HepG2 (cell line): ENCODE data around the gene EFNA4. TPM values are rescaled to one million over a fixed set of nuclear protein-coding genes. Genes with fewer than 3 reads are reported as not detected.

ENCODE experiments used
- ATAC-seq: fragments of 200-7000 bp; cut with Tn5 transposase; 3 replicates; pipeline ENCODE4 v1.9.1; 2020; ENCODE audit warnings: mild to moderate bottlenecking, moderate library complexity
- BruUV-seq: library from RNA; stranded (reverse); fragments of 400-500 nt; replicated peaks from 2 replicates; lab custom pipeline; 2021; lab: Mats Ljungman, UMichigan
- CTCF ChIA-PET: fragments of 300-600 bp; formaldehyde crosslinking; extraction: SDS; loops from one replicate; lab custom pipeline; 2021; ENCODE audit warnings: low total read pairs, inconsistent platforms, low intra/inter-chr PET ratio; lab: Yijun Ruan, JAX
- POLR2A ChIA-PET: fragments of 350-600 bp; sonication (Branson Sonifier 250); formaldehyde crosslinking; loops from one replicate; lab custom pipeline; 2020; ENCODE audit warnings: antibody characterized with exemption, inconsistent platforms; lab: Yijun Ruan, JAX
- DNase-seq: peaks from one replicate; pipeline ENCODE4 v3.0.0-alpha.2; 2015; ENCODE audit warnings: low spot score
- FAIRE-seq: peaks from 3 replicates; lab custom pipeline; 2011; peaks lifted over from hg19 to GRCh38; lab: Jason Lieb, UNC
- H2AFZ ChIP-seq: one replicate; pipeline ENCODE4 v1.6.1; 2011; ENCODE audit warnings: low read length, inconsistent platforms
- H3K27ac ChIP-seq: fragments of 300-600 bp; 3 replicates; pipeline ENCODE4 v1.8.0; 2011; ENCODE audit warnings: mixed run types, mild to moderate bottlenecking, mixed read lengths, low read length, inconsistent platforms; ENCODE audit not compliant: insufficient read depth; ENCODE audit errors: extremely low read length
- H3K27me3 ChIP-seq, 2 experiments: fragments of 200-600 bp in 1 of 2; 2 replicates in 1 of 2; 3 replicates in 1 of 2; pipeline versions ENCODE4 v1.6.0 to v1.8.0; 2011; ENCODE audit warnings: low read length in 2 of 2, mild to moderate bottlenecking in 2 of 2, moderate library complexity in 2 of 2, inconsistent platforms in 1 of 2; ENCODE audit not compliant: insufficient read depth in 2 of 2, control insufficient read depth in 1 of 2
- H3K36me3 ChIP-seq, 2 experiments: fragments of 200-600 bp in 1 of 2; replicated peaks in 1 of 2; 2 replicates in 1 of 2; 3 replicates in 1 of 2; pipeline versions ENCODE4 v1.5.1 to v1.8.0; 2011; ENCODE audit warnings: low read length in 2 of 2, inconsistent platforms in 1 of 2; ENCODE audit not compliant: insufficient read depth in 2 of 2, control insufficient read depth in 1 of 2
- H3K4me1 ChIP-seq: 2 replicates; pipeline ENCODE4 v1.5.1; 2012; ENCODE audit warnings: low read length, inconsistent platforms; ENCODE audit not compliant: insufficient read depth
- H3K4me2 ChIP-seq: 2 replicates; pipeline ENCODE4 v1.6.0; 2011; ENCODE audit warnings: low read depth, low read length, inconsistent platforms
- H3K4me3 ChIP-seq, 3 experiments: fragments of 200-600 bp in 1 of 3; sonication (generic), shearing (Covaris generic) in 1 of 3; replicated peaks in 1 of 3; 2 replicates each; pipeline ENCODE4 v1.5.1; 2011 to 2016; ENCODE audit warnings: low read length in 3 of 3, inconsistent platforms in 2 of 3, low read depth in 2 of 3, mild to moderate bottlenecking in 2 of 3, control low read depth in 1 of 3, mixed read lengths in 1 of 3; ENCODE audit not compliant: insufficient read depth in 1 of 3
- H3K79me2 ChIP-seq: one replicate; pipeline ENCODE4 v1.6.1; 2011; ENCODE audit warnings: low read length, inconsistent platforms; ENCODE audit not compliant: insufficient read depth
- H3K9ac ChIP-seq: 2 replicates; pipeline ENCODE4 v1.6.0; 2011; ENCODE audit warnings: mild to moderate bottlenecking, low read depth, low read length, inconsistent platforms; ENCODE audit not compliant: insufficient read depth
- H3K9me3 ChIP-seq: 2 replicates; pipeline ENCODE4 v1.5.1; 2012; ENCODE audit warnings: mild to moderate bottlenecking, low read length
- H4K20me1 ChIP-seq: 2 replicates; pipeline ENCODE4 v1.6.0; 2011; ENCODE audit warnings: inconsistent platforms, mild to moderate bottlenecking, low read length, moderate library complexity; ENCODE audit not compliant: insufficient read depth
- ARNT2 ChIP-seq: sonication (generic); formaldehyde crosslinking; IDR thresholded peaks from 2 replicates; pipeline ENCODE4 v1.8.0; 2022; ENCODE audit warnings: mild to moderate bottlenecking, low read depth, missing genetic modification reagents, moderate library complexity
- CBX2 ChIP-seq, 2 experiments: fragments of 200-600 bp in 1 of 2; sonication (generic); formaldehyde crosslinking in 1 of 2; IDR thresholded peaks; 2 replicates each; pipeline versions ENCODE4 v1.7.0 to v1.8.1; 2018 to 2022; ENCODE audit warnings: low read depth in 2 of 2, low read length in 1 of 2, mild to moderate bottlenecking in 1 of 2, missing genetic modification reagents in 1 of 2
- EED ChIP-seq: sonication (generic); formaldehyde crosslinking; IDR thresholded peaks from 2 replicates; pipeline ENCODE4 v1.5.0; 2020; ENCODE audit warnings: mild to moderate bottlenecking, missing genetic modification reagents
- KMT2B ChIP-seq: IDR thresholded peaks from 2 replicates; pipeline ENCODE4 v1.6.1; 2016; ENCODE audit warnings: missing genetic modification reagents, missing compliant biosample characterization
- NCOA1 ChIP-seq: sonication (generic); formaldehyde crosslinking; IDR thresholded peaks from 2 replicates; pipeline ENCODE4 v1.9.0; 2021; ENCODE audit warnings: missing genetic modification reagents
- NFE2L1 ChIP-seq: sonication (generic); formaldehyde crosslinking; IDR thresholded peaks from 2 replicates; pipeline ENCODE4 v1.4.0; 2020; ENCODE audit warnings: missing genetic modification reagents, mild to moderate bottlenecking, borderline replicate concordance
- NPAS2 ChIP-seq: sonication (generic); formaldehyde crosslinking; IDR thresholded peaks from 2 replicates; pipeline ENCODE4 v1.8.0; 2022; ENCODE audit warnings: mild to moderate bottlenecking, missing genetic modification reagents, borderline replicate concordance
- YEATS4 ChIP-seq: sonication (generic); formaldehyde crosslinking; IDR thresholded peaks from 2 replicates; pipeline ENCODE4 v1.4.0; 2020; ENCODE audit warnings: missing genetic modification reagents, borderline replicate concordance
- ZKSCAN5 ChIP-seq: sonication (generic); formaldehyde crosslinking; IDR thresholded peaks from 2 replicates; pipeline ENCODE4 v1.5.1; 2020; ENCODE audit warnings: mild to moderate bottlenecking, missing genetic modification reagents
- ZNF253 ChIP-seq: sonication (generic); formaldehyde crosslinking; IDR thresholded peaks from 2 replicates; pipeline ENCODE4 v1.8.0; 2022; ENCODE audit warnings: mild to moderate bottlenecking, missing genetic modification reagents, borderline replicate concordance
- ZNF282 ChIP-seq: fragments of 450-650 bp; IDR thresholded peaks from 2 replicates; pipeline ENCODE4 v1.6.1; 2018; ENCODE audit not compliant: partially characterized antibody
- ZNF33A ChIP-seq: sonication (generic); formaldehyde crosslinking; IDR thresholded peaks from 2 replicates; pipeline ENCODE4 v1.5.1; 2020; ENCODE audit warnings: missing genetic modification reagents, mild to moderate bottlenecking, moderate library complexity, borderline replicate concordance
- WGBS: methylation state at CpG from one replicate; pipeline ENCODE4 v1.1.6; 2017; ENCODE audit warnings: low lambda C conversion rate; 5-methylcytosine and 5-hydroxymethylcytosine counted together
- in situ Hi-C: cut with HindIII; loops from 2 replicates; pipeline ENCODE4 v1.10.0; 2017; ENCODE audit warnings: low pct_unique_long_range_greater_than_20kb; ENCODE audit not compliant: extremely low pct_ligation_motif_present
- intact Hi-C: fragments of 100-400 bp; cut with micrococcal nuclease; formaldehyde crosslinking; loops from one replicate; pipeline ENCODE4 v1.10.0; 2022; ENCODE audit not compliant: unreplicated experiment
- polyA plus RNA-seq, 8 experiments: library from polyadenylated mRNA; depleted of rRNA in 3 of 8; stranded (reverse) in 7 of 8; unstranded in 1 of 8; fragments of >200 nt; fragmentation: Illumina TruSeq in 4 of 8; extraction: Trizol in 4 of 8; gene quantifications; 2 replicates each; pipeline versions ENCODE4 v1.2.1 to v1.2.3, GENCODE V29; 2011 to 2016; ENCODE audit warnings: low read depth in 4 of 8, missing spikeins in 1 of 8, mixed read lengths in 1 of 8; ENCODE audit not compliant: insufficient read depth in 1 of 8
- total RNA-seq, 5 experiments: library from RNA; depleted of rRNA; stranded (reverse); fragments of >200 nt; fragmentation: Illumina TruSeq; extraction: Trizol; gene quantifications; 2 replicates each; pipeline ENCODE4 v1.2.3, GENCODE V29; 2016; ENCODE audit warnings: low read depth in 1 of 5
- TF ChIP-seq, protein P1 (sequence below), 2 experiments: fragments of 450-650 bp in 1 of 2; sonication (generic) in 1 of 2; formaldehyde crosslinking; IDR thresholded peaks; 2 replicates each; pipeline versions ENCODE4 v1.5.0 to v1.8.0; 2020 to 2022; ENCODE audit warnings: mild to moderate bottlenecking in 1 of 2, missing genetic modification reagents in 1 of 2
- TF ChIP-seq, protein P2 (sequence below): sonication (generic); formaldehyde crosslinking; IDR thresholded peaks from 2 replicates; pipeline ENCODE4 v1.5.0; 2020; ENCODE audit warnings: missing genetic modification reagents, mild to moderate bottlenecking, borderline replicate concordance
- TF ChIP-seq, protein P3 (sequence below): sonication (generic); formaldehyde crosslinking; IDR thresholded peaks from 2 replicates; pipeline ENCODE4 v1.8.0; 2022; ENCODE audit warnings: mild to moderate bottlenecking, missing genetic modification reagents, borderline replicate concordance

The EFNA4 gene
- total and polyA plus RNA-seq, 2 of the 13 experiments (the other 11 are each of a cell fraction or from before 2014, with no cell fraction given): 12.0 to 17.2 TPM

DNA sequence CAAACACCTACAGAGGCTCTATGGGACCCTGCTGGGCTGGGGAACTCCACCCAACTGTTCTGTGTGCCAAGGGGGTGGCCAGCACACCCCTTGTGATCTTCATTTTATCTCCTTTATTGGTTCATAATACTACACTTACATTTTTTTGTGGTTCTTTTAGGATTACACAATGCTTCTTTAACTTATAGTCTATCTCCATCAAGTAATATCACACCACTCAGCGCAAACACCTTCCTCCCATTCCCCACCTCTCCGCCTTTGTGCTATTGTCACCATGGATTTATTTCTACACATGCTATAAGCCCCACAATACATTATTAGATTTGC lies 31.0 kb downstream of the EFNA4 start:
- DNase-seq (no peak), FAIRE-seq (no peak), ATAC-seq (no peak)
- no TSS peak for BruUV-seq
- Histone ChIP-seq H3K4me1 (peaks cover 53% of the 10 kb centered on the region), H3K9ac (no peak overlapping the region), H3K4me3 (peak overlapping the region in 1 of 3 experiments; percentile 54; a peak in 1 of 6 replicates), H3K9me3 (no peaks in the 10 kb centered on the region), H3K27me3 (no peaks in the 10 kb centered on the region; a peak in 1 of 5 replicates), H4K20me1 (no peaks in the 10 kb centered on the region), H3K79me2 (no peaks in the 10 kb centered on the region), H2AFZ (no peak overlapping the region), H3K36me3 (no peaks in the 10 kb centered on the region), H3K4me2 (peak overlapping the region; percentile 75), H3K27ac (no peak overlapping the region)
- intact Hi-C loops (loop anchor here (1.0 to 5.0 kb wide), 4 partner anchors 33 to 73 kb away; partner anchors contain the start of genes DPM3, EFNA1 and SLC50A1), in situ Hi-C loops (loop anchor here (5.0 kb wide), 2 partner anchors 33 to 73 kb away; partner anchors contain the start of gene EFNA1)
- no peak for TF ChIP-seq NCOA1
- TF ChIP-seq, protein P1, sequence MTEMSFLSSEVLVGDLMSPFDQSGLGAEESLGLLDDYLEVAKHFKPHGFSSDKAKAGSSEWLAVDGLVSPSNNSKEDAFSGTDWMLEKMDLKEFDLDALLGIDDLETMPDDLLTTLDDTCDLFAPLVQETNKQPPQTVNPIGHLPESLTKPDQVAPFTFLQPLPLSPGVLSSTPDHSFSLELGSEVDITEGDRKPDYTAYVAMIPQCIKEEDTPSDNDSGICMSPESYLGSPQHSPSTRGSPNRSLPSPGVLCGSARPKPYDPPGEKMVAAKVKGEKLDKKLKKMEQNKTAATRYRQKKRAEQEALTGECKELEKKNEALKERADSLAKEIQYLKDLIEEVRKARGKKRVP (CRISPR knock-in tag; IDR thresholded peaks at IDR 0.05): 0 out of 4 replicates have a peak, but pooled peaks of 1 of the 2 experiments have one; percentile 11
- TF ChIP-seq ZKSCAN5 (CRISPR knock-in tag): no peak
- POLR2A ChIA-PET: interaction anchor here (1.2 to 2.3 kb wide), 3 partner anchors 32 to 41 kb away, joined by 3 to 11 read pairs (median 6); partner anchors contain the start of gene SLC50A1
- WGBS: 74% methylated on average over 2 of the region's 2 CpGs
- CTCF ChIA-PET: interaction anchor here (2.1 to 6.6 kb wide), 3 partner anchors 31 to 73 kb away, joined by 8 to 165 read pairs (median 18); partner anchors contain the start of gene SLC50A1

- CTCF ChIA-PET: no interaction called here
- in situ Hi-C loops: no loop called here
- Histone ChIP-seq H3K9me3 (no peaks in the 10 kb centered on the region), H3K27me3 (no peaks in the 10 kb centered on the region; a peak in 1 of 5 replicates), H3K36me3 (no peaks in the 10 kb centered on the region), H2AFZ (no peak overlapping the region), H3K4me3 (no peak overlapping the region), H3K9ac (no peak overlapping the region), H3K4me1 (peaks cover 43% of the 10 kb centered on the region), H3K4me2 (no peak overlapping the region), H4K20me1 (no peaks in the 10 kb centered on the region), H3K79me2 (no peaks in the 10 kb centered on the region), H3K27ac (no peak overlapping the region)
- intact Hi-C loops: no loop called here
- POLR2A ChIA-PET: interaction anchor here (1.2 to 2.1 kb wide), 3 partner anchors 8 to 31 kb away, joined by 3 to 9 read pairs (median 6); no protein-coding TSS in a partner anchor
- 70% methylated on average over 7 of the region's 7 CpGs for WGBS
- no TSS peak for BruUV-seq
- DNase-seq: no peak
- no peak for FAIRE-seq
- ATAC-seq: no peak
- TF ChIP-seq ZNF253: no peak
- TF ChIP-seq NPAS2 (CRISPR knock-in tag): no peak
- TF ChIP-seq ZNF33A: no peak
- no peak for TF ChIP-seq CBX2 (IDR thresholded peaks at IDR 0.05; ENCODE audit: low read depth, low read length)
- no peak for TF ChIP-seq CBX2 (CRISPR knock-in tag; IDR thresholded peaks at IDR 0.05; ENCODE audit: low read depth)
- TF ChIP-seq YEATS4 (CRISPR knock-in tag): no peak
- no peak for TF ChIP-seq EED
- TF ChIP-seq, protein P2, sequence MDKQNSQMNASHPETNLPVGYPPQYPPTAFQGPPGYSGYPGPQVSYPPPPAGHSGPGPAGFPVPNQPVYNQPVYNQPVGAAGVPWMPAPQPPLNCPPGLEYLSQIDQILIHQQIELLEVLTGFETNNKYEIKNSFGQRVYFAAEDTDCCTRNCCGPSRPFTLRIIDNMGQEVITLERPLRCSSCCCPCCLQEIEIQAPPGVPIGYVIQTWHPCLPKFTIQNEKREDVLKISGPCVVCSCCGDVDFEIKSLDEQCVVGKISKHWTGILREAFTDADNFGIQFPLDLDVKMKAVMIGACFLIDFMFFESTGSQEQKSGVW (CRISPR knock-in tag): no peak
- TF ChIP-seq, protein P3, sequence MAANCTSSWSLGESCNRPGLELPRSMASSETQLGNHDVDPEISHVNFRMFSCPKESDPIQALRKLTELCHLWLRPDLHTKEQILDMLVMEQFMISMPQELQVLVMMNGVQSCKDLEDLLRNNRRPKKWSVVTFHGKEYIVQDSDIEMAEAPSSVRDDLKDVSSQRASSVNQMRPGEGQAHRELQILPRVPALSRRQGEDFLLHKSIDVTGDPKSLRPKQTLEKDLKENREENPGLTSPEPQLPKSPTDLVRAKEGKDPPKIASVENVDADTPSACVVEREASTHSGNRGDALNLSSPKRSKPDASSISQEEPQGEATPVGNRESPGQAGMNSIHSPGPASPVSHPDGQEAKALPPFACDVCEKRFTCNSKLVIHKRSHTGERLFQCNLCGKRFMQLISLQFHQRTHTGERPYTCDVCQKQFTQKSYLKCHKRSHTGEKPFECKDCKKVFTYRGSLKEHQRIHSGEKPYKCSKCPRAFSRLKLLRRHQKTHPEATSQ (CRISPR knock-in tag): no peak
- TF ChIP-seq NFE2L1: no peak
- no peak for TF ChIP-seq ARNT2 (CRISPR knock-in tag)
- TF ChIP-seq ZNF282: no peak
- TF ChIP-seq KMT2B: no peak
Observed at GRCh38 chr1:155099331-155099730, 35.8 kb downstream of the EFNA4 start.
